HG03108 (cell line): ENCODE data around the gene TTC9C.
A peak's percentile ranks its signal among the peaks of the same experiment; 100 is the strongest.
"Not testable (repeated sequence)": the region's sequence is repeated elsewhere in the genome, so short reads cannot be mapped to it uniquely, and the experiment has no call there.

ENCODE experiments used
- ATAC-seq: cut with Tn5 transposase; IDR thresholded peaks from one replicate; pipeline ENCODE4 v1.9.1; 2021; ENCODE audit warnings: moderate library complexity; ENCODE audit not compliant: unreplicated experiment

Gene TTC9C

DNA sequence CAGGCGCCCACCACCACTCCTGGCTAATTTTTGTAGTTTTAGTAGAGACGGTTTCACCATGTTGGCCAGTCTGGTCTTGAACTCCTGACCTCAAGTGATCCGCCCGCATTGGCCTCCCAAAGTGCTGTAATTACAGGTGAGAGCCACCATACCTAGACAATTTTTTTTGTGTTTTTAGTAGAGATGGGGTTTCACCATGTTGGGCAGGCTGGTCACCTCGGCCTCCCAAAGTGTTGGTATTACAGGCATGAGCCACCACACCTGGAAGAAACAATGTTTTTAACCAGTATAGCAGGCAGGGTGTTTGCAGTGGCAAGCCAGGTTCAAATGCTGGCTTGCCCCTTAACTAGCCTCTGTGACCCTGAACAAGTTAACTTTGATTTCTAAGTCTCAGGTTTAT is 21.6 kb downstream of the TTC9C start:
- ATAC-seq, result not testable (repeated sequence)

DNA sequence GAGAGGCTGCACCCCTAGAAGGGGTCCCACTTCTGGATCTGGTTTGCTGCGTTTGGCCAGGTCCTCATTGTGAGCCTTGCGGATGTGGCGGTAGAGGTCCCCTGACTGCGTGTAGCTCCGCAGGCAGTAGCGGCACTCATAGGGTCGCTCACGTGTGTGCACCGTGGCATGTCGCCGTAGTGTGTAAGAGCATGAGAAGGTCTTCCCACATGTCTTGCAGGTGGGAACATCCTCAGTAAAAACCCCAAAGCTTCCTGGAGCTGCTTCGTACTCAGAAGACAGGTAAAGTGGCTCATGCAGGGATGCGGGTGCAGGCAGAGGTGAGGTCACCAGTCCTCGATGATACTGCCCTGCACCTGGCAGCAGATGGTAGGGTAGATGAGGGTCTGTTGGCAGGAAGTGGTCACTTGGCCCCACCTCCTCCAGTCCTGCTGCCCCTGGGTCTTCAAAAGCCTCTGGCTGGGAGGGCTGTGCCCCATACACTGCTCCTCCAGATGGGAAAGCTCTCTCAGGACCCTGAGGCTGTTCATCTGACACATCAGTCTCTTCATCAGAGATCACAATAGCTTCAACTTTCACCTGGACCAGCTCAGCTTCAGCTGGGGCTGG is 24.0 kb downstream of the TTC9C start:
- no peak for ATAC-seq

DNA sequence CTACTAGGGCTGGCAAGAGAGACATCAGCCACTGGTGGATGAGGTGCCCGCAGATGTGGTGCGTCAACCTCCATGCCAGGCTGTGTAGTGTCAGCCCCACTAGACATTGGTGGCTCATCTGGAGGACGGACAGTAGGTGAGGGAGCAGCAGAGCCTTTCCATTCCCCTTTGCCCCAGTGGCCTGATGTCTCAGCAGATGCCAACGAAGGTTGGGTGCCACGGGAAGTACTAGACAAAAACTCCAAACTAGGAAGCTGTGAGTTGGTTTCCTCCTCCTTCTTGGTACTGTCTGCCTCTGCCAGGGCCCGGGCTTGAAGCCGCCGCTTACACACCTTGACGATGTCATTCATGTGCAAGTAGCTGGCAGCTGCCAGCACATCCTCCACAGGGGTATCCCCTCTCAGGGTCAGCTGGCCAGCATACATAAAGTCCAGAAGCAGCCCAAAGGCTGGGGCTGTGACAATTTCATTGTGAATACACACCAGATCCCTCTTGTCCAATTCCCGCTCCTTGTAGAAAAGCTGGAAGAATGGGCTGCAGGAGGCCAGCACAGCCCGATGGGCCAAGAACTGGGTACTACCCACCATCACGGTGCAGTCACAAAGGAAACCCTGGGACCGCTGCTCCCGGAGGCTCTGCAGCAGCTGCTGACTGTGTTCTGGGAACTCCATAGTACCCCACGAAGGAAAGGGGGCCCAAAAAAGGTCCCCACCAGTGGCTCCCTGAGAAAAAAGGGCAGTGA is 24.9 kb downstream of the TTC9C start:
- peak; percentile 0 for ATAC-seq

DNA sequence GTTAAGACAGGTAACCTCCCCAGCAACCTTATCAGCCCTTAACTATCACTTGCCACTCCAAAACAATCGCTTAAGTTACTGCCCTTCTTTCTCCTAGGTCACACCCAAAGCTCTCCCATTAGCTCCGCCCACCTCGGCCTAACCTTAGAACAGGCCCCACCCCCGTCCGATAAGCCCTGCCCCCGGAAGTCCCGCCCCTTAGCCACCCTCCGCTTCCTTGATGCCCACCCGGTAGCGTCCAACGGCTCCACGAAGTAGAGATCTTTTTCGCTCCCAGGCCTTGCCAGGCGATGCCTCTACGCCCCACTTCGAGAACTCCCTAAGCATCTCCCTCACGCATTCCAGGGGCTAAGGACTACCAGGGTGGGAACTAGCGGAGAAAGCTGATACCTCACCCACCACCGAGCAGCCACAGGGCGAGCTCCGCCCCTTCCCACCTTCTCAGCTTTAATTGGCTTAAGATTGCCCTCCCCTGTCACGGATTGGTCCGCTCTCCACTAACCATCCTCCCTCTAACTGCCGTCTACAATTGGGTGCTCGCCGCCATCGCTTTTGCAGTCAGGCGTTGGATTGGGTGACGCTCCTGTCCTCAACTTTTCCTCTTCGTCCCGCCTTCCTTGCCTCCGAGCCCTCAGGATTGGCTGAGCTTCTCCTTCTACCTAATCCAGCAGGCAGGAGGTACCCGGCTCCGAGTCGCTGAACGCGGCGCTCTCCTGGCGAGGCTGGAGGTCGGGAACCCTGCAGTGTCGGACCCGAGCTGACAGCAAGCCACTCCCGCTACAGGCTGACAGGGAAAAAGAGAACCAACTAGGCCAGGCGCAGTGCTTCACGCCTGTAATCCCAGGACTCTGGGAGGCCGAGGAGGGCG is 25.7 kb downstream of the TTC9C start, which contains the start of gene ZBTB3:
TSS of gene ZBTB3 (minus strand) at position 425 of the 868 bp plus-strand sequence. CDS start 496 bp downstream, outside the sequence.
- peak; percentile 96 for ATAC-seq

DNA sequence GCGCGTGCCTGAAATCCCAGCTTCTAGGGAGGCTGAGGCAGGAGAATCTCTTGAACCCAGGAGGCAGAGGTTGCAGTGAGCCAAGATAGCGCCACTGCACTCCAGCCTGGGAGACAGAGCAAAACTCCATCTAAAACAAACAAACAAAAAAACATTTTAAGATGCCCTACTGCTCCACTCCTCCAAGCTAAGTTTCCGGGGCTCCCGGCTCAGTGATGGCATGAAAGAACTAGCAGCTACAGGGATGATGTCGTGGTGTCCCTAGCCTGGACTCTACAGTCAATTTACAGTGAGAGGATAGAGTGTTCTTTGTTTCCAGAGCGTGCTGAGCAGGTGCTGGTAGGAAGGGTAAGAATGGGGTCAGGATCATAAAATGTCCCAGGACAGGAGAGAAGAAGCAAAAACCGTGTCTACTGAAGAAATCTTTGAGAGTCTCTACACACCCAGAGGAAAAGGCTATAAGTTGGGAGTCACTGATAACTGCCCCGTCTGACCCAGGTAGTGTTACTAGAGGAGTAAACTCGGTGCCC is 26.9 kb downstream of the TTC9C start:
- ATAC-seq, result no peak

DNA sequence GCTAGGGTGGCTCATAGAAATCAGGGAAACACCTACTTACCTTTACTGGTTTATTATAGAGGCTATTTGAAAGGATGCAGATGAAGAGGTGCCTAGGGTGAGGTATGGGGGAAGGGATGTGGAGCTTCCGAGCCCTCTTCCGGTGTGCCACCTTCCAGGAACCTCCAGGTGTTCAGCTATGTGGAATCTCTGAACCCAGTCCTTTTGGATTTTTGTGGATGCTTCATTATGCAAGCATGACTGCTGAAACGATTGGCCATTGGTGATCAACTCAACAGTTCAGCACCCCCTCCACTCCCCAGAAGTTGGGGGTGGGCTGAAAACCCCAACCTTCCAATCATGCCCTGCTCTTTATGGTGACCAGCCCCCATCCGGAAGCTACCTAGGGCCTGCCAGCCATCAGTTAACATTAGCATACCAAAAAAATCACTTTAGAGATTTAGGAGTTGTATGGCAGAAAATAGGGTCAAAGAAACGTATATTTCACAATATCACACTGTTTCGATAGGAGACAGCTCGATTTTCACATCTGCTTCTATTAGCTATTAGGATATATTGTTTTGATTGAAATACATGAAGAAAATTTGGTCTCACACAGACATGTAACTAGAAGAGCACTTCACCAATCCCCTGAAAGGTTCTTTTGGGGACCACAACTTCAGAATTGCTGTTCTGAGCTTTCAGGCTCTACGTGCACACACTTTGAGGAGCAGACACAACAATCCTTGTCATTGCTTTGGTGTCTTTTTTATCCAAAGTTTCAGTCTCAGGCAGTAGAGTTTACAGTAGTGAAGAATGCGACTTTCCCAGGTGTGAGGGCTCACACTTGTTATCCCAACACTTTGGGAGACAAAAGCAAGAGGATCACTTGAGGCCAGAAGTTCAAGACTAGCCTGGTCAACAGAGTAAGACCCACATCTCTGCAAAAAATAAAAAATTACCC is 29.8 kb downstream of the TTC9C start:
- ATAC-seq, result no peak

DNA sequence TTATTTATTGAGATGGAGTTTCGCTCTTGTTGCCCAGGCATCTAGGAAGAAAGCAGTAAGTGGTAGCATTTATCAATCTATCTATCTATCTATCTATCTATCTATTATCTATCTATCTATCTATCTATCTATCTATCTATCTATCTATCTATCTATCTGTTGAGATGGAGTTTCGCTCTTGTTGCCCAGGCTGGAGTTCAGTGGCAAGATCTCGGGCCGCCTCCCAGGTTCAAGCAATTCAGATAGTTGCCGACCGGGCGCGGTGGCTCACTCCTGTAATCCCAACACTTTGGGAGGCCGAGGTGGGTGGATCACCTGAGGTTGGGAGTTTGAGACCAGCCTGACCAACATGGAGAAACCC is 32.6 kb downstream of the TTC9C start:
- ATAC-seq, result not testable (repeated sequence)

DNA sequence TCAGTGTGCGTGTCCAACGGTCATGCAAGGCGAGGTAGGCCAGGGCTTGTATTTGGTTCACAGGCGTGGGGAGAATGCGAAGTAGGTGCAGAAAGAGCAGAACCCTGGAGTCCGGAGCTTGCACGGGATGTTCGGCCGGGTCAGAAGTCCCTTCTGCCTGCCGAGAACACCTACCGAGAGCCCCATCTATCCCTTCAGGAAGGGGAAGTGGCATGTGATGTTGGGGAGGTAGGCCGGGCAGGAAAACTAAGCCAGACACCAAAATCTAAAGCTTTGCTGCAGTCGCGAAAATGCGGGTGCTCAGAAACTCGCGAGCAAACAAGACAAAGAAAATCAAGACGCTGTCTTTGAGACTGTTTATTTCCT is 42.5 kb downstream of the TTC9C start:
- no peak for ATAC-seq

DNA sequence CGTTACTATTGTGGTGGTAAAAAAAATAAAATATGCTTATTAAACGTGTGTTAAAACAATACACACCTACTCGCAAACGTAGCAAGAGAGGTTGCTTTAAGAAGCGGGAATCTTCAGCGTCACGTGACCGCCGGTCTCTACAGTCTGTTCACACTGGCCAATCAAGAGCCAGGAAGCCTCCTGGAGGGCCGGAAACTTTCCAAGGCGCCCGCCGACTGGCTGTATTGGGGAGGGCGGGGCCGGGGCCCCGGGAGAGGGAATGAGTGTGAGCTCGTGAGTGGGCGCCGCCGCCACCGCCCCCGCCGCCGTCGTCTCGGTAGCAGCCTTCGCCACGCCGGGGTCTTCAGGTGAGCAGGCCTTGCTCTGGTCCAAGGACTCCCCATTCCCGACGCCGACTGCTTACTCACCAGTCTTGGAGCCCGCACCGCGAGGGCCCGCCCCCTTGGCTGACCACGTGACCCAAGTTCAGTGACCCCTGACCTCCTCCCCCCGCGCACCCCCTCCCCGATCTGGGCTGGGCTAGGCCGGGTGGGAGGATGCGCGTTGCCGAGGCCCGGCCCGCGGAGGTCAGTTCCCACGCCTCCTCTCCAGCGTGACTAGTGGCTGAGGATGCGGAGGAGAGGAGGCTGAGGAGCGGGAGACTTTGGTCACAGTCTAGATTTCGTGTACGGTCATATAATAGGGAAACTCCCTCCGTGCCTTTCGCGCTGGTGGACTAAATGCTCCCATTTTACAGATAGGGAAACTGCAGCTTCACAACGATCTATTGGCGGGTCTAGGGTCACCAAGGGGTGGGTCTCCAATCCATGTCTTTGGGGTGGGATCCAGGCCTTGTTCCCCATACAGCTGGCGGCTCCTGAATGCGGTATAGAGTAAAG is 43.1 kb downstream of the TTC9C start, which contains the start of gene TAF6L:
TSS of gene TAF6L (plus strand) at position 253 of the 878 bp plus-strand sequence. CDS start 4,388 bp downstream, outside the sequence.
- ATAC-seq, result peak; percentile 79

DNA sequence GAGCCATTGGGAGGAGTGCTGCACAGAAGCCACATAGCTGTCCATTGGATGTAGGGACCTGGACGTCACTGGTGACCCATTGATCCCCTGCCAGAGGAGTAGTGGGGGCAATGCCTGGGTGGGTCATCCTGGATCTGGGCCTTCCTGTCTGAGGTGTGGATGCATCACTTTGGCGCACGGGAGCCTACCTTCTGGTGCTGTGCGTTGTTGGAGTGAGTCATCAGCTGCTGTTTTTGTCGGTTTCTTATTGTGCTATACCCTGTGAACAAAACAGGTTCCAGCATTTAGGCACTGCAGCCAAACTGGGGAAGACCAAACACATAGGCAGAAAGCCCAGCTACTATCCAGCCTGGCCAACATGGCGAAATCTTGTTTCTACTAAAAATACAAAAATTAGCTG is 46.1 kb downstream of the TTC9C start:
- ATAC-seq, result no peak

DNA sequence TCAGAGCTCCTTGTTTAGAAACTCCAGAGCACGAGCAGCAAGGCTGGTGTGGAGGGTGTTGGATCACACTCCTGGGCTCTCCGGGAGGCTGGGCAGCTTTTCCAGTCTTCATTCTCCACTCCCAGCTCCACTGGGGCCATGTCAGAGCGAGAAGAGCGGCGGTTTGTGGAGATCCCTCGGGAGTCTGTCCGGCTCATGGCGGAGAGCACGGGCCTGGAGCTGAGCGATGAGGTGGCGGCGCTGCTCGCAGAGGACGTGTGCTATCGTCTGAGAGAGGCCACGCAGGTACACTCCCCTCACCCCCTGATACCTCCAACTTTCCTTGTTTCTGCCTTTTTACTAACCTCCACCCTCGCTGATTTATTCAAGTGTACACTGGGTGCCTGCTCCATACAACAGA is 47.4 kb downstream of the TTC9C start:
- ATAC-seq, result no peak

DNA sequence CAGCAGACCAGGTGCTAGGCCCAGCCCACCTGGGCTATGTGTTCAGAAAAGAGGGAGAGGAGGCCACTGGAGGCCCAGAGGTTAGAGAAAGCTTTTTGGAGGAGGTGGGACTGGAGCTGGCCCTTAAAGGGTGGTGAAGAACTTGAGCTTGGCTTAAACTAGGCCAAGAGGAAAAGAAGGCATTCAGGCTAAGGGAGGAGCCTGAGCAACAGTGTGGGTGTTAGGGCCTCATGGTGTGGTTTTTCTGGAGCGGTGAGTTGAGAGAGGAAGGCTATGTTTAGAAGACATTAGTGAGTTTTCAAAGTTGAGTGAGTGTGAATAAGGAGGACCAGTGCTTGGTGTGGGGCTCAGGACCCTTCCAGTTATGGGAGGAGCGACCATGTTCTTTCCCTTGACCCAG is 49.1 kb downstream of the TTC9C start:
- ATAC-seq, result no peak

DNA sequence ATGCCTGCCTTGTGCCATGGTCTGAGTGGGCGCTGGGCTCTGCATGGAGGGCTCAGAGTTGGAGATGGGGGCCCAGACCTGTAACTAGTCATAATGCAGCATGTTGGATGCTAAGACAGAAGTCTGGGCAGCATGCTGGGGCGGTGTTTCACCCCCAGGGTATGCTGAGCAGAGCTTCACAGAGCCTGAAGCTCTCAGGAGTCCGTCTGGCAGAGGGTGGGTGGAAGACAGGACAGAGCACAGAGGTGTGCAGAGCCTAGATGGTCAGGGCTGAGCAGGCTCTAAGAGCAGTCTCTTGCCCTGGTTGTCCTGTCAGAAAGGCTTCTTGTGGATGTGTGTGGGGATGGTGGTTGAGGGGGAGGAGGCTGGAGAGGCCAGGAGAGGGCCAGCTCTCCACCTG is 50.2 kb downstream of the TTC9C start:
- ATAC-seq, result no peak

DNA sequence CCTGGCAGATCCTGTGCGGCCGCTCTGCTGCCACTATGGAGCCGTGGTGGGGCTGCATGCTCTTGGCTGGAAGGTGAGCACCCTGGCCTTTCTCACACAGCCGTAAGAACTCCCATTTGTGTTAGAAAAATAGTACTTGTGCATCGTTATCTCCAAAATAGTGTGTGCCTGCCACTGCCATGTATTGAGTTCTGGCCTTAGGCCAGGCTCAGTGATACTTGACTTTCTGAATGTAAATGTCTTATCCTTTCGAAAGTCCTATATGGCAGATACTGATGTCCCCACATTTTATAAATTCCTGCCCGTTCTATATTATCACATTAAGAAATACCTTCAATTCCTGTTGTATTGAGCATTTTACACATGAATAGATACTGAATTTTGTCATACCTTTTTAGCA is 54.5 kb downstream of the TTC9C start:
- ATAC-seq, result no peak

DNA sequence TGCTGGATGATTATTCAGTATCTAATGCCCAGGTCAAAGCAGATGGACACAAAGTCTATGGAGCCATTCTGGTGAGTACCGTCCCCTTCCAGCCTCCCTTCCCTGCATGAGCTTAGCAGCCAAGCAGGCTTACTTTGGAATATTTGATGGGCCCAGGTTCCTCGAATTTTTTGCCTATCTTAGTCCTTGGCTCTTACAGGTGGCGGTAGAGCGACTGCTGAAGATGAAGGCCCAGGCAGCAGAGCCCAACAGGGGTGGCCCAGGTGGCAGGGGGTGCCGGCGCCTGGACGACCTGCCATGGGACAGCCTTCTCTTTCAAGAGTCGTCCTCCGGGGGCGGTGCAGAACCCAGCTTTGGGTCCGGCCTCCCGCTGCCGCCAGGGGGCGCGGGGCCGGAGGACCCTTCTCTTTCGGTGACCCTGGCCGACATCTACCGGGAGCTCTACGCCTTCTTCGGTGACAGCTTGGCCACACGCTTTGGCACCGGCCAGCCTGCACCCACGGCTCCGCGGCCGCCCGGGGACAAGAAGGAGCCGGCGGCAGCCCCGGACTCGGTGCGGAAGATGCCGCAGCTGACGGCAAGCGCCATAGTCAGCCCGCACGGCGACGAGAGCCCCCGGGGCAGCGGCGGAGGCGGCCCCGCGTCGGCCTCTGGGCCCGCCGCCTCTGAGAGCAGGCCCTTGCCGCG is 58.2 kb downstream of the TTC9C start:
- ATAC-seq, result peak; percentile 50

DNA sequence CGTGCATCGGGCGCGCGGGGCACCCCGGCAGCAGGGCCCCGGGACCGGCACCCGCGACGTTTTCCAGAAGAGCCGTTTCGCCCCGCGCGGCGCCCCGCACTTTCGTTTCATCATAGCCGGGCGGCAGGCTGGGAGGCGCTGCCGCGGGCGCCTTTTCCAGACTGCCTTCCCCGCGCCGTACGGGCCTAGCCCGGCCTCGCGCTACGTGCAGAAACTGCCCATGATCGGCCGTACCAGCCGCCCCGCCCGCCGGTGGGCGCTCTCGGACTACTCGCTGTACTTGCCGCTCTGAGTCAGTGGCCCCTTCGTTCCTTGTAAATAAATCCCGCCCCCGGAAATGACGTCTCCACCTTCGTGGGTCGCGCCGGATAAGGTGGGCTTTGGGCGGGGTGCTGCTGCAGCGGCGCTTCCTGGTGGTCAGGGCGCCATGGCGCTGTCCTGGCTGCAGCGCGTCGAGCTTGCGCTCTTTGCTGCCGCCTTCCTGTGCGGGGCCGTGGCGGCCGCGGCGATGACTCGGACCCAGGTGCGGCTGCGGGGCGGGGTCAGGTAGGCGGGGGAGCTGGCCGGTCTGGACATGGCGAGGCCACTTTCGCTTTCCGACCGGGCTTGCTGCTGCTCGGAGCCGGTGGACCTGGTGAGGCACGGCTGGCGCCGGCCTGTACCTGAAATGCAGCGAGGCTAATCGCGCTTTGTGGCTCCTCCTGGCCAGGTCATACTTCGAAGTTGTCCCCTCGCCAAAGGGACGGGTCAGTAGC is 58.9 kb downstream of the TTC9C start, which contains the start of gene TMEM179B:
TSS of gene TMEM179B (plus strand) at position 398 of the 755 bp plus-strand sequence. CDS start at position 428, 30 bp downstream.
- ATAC-seq, result peak; percentile 60
